IMR-90 (cell line): ENCODE results near the gene DLX2. TPM values are rescaled to one million over a fixed set of nuclear protein-coding genes. Genes with fewer than 3 reads are reported as not detected.

Experiments used
- USF2 ChIP-seq: fragments of 150-350 bp; IDR thresholded peaks from 2 replicates; pipeline ENCODE4 v1.6.1; 2017; ENCODE audit warnings: mild to moderate bottlenecking, antibody characterized with exemption, low read length, low read depth
- polyA plus RNA-seq, 3 experiments: library from polyadenylated mRNA; depleted of rRNA; stranded (reverse); fragments of >200 nt; gene quantifications; 2 replicates each; pipeline ENCODE4 v1.2.3, GENCODE V29; 2012; ENCODE audit warnings: low replicate concordance in 1 of 3
- total RNA-seq: library from RNA; depleted of rRNA; stranded (reverse); fragments of >200 nt; gene quantifications from 2 replicates; pipeline ENCODE4 v1.2.3, GENCODE V29; 2012

Gene DLX2
- total and polyA plus RNA-seq, 2 of the 4 experiments (the other 2 are of a cell fraction) = 0.38 TPM; not detected in 1

GRCh38 chr2:172095146-172095904 lies 7.4 kb downstream of the DLX2 start (continued):
- TF ChIP-seq USF2 = no peak
